Suprapubic skin (tissue), 4 donors: ENCODE data around the gene TENT4B.

Source experiments
- CTCF ChIP-seq, 2 donors: fragments of 200-600 bp in 1 of 2; fragments of 450-650 bp in 1 of 2; sonication (generic) in 1 of 2; IDR thresholded peaks; one replicate each; pipeline ENCODE4 v1.5.1; 2016 to 2019; ENCODE audit warnings: antibody characterized with exemption in 2 of 2, mild to moderate bottlenecking in 1 of 2, moderate library complexity in 1 of 2
- EP300 ChIP-seq: sonication (generic); formaldehyde crosslinking; IDR thresholded peaks from one replicate; pipeline ENCODE4 v1.6.1; 2017; ENCODE audit warnings: antibody characterized with exemption
- POLR2A ChIP-seq, 2 donors: fragments of 450-650 bp; IDR thresholded peaks; one replicate each; pipeline ENCODE4 v1.6.1; 2017; ENCODE audit warnings: antibody characterized with exemption in 2 of 2, mild to moderate bottlenecking in 2 of 2, moderate library complexity in 2 of 2
- POLR2AphosphoS5 ChIP-seq, 3 donors: sonication (generic); formaldehyde crosslinking; IDR thresholded peaks; one replicate each; pipeline ENCODE4 v1.6.1; 2017; ENCODE audit warnings: antibody characterized with exemption in 3 of 3

DNA sequence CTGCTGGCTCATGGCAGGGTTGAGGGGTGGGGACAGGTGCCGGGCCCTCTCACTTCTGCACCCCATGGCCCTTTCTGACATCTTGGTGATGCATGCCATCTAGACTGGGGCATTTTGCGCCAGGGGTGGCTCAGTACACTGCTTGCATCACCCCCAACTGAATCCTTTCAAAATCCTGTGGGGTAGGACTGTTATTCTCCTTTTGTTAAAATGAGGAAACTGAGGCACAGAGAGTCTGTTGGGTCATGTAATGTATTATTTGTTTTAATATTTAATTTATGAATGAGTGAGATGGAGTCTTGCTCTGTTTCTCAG is 123.2 kb downstream of the TENT4B start:
- TF ChIP-seq CTCF (IDR thresholded peaks at IDR 0.05) (no peak), POLR2A (IDR thresholded peaks at IDR 0.05) (no peak), EP300 (no peak), POLR2AphosphoS5 (IDR thresholded peaks at IDR 0.05) (no peak)
